ENCODE data around the gene SLC1A3.

Gene SLC1A3

GRCh38 chr5:36667824-36668223, 61.4 kb downstream of the SLC1A3 start:
- TF ChIP-seq ARNT (IDR thresholded peaks at IDR 0.05), result no peak
- TF ChIP-seq, protein P1, sequence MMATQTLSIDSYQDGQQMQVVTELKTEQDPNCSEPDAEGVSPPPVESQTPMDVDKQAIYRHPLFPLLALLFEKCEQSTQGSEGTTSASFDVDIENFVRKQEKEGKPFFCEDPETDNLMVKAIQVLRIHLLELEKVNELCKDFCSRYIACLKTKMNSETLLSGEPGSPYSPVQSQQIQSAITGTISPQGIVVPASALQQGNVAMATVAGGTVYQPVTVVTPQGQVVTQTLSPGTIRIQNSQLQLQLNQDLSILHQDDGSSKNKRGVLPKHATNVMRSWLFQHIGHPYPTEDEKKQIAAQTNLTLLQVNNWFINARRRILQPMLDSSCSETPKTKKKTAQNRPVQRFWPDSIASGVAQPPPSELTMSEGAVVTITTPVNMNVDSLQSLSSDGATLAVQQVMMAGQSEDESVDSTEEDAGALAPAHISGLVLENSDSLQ (IDR thresholded peaks at IDR 0.05), result no peak
- no peak for TF ChIP-seq SUZ12 (IDR thresholded peaks at IDR 0.05)
- TF ChIP-seq LEF1 (IDR thresholded peaks at IDR 0.05; ENCODE audit: borderline replicate concordance), result no peak
- no peak for TF ChIP-seq FOXA1 (IDR thresholded peaks at IDR 0.05)
- TF ChIP-seq FOXM1 (IDR thresholded peaks at IDR 0.05; ENCODE audit: borderline replicate concordance), result no peak
- TF ChIP-seq ZNF384 (IDR thresholded peaks at IDR 0.05), result no peak
- TF ChIP-seq FOXK2 (IDR thresholded peaks at IDR 0.05), result no peak
- no peak for TF ChIP-seq ELF4 (IDR thresholded peaks at IDR 0.05)
- TF ChIP-seq BHLHE40 (IDR thresholded peaks at IDR 0.05; ENCODE audit: borderline replicate concordance), result no peak
- no peak for TF ChIP-seq CTBP1 (IDR thresholded peaks at IDR 0.05; ENCODE audit: borderline replicate concordance)
- TF ChIP-seq NFRKB (IDR thresholded peaks at IDR 0.05), result no peak
- ChIA-PET CTCF (no interaction called here), POLR2A (interaction anchor here (0.8 kb wide), 1 partner anchor 23 kb away, joined by 3 read pairs; no protein-coding TSS in a partner anchor)
- DNase-seq (ENCODE audit: extremely low spot score), result no peak

DNA sequence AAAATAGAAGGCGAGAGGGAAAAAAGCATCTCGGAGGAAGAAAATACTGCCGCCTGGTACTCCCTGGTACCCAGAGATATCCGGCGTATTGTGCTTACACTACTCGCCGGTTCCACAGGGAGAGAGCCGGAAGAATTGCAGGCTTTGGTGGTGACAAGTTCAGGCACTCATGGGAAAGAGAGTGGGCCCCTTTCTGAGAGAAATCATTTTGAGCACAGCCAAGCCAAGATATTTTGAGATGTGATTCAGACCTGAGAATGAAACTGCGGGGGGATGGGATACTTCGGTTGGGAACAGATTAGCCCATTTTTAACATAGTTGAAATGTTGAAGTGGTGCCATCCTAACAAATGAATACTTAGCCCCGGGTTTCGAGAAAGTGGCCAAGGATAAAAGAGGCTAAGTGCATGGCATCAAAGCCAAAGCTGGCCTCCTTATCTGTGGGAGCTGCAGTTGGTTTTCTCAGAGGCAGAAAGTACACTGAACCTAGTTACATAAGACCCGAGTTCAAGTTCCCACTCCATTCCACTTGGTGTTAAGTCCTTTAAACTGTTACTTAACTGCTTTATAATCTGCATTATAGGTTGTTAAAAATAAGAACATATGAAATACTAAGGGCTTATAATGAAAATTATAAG, 62.7 kb downstream of the SLC1A3 start:
- ChIA-PET CTCF (no interaction called here), POLR2A (no interaction called here)
- DNase-seq (ENCODE audit: extremely low spot score), result no peak
- TF ChIP-seq SUZ12 (IDR thresholded peaks at IDR 0.05) (no peak), FOXK2 (IDR thresholded peaks at IDR 0.05) (no peak)

DNA sequence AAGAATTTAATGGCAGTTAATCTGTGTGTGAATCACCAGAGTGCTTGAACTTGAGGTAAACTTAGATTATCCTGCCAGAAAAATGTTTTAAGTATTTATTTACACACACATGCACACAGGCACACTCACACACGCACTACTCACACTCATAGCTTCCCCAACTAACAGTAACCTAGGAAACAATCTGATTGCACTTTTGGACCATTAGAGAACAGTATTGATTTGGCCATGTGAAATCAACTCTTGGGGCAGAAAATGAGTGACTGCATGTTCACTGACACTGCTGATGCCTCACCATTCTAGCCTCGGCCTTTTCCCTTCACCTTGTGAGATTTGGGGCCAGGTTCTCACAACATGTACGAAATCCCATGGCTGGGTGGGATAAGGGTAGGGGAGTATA, 64.1 kb downstream of the SLC1A3 start:
- ChIA-PET CTCF (no interaction called here), POLR2A (interaction anchor here (1.3 kb wide), 1 partner anchor 20 kb away, joined by 3 read pairs; no protein-coding TSS in a partner anchor)
- no peak for DNase-seq (ENCODE audit: extremely low spot score)
- TF ChIP-seq FOXA1 (IDR thresholded peaks at IDR 0.05), result no peak
- TF ChIP-seq FOXK2 (IDR thresholded peaks at IDR 0.05), result no peak
- no peak for TF ChIP-seq BHLHE40 (IDR thresholded peaks at IDR 0.05; ENCODE audit: borderline replicate concordance)

DNA sequence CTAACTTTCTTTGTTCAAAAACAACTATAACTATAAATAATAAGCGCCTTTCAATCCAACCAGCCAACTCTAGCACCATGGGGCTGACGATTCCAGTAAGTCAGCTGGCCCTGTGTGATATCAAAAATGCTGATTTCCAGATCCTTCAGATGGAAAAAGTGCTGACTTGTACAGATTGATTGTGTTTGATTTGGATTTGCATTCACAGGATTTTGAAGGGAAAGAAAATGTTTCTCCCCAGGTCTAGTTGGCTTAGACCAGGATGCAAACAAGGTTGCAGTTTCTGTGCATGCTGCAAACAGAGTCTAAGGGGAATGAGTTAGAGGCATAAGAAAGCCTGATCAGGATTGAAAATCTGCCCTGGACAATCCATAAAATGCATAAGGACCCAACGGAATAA, 68.9 kb downstream of the SLC1A3 start:
- TF ChIP-seq TARDBP (IDR thresholded peaks at IDR 0.05), result no peak
- no peak for TF ChIP-seq SP1 (IDR thresholded peaks at IDR 0.05)
- TF ChIP-seq FOXM1 (IDR thresholded peaks at IDR 0.05; ENCODE audit: borderline replicate concordance), result no peak
- TF ChIP-seq FOXK2 (IDR thresholded peaks at IDR 0.05), result no peak
- TF ChIP-seq NFRKB (IDR thresholded peaks at IDR 0.05), result no peak
- no peak for TF ChIP-seq ARNT (IDR thresholded peaks at IDR 0.05)
- no peak for TF ChIP-seq LEF1 (IDR thresholded peaks at IDR 0.05; ENCODE audit: borderline replicate concordance)
- no peak for TF ChIP-seq BHLHE40 (IDR thresholded peaks at IDR 0.05; ENCODE audit: borderline replicate concordance)
- TF ChIP-seq ELF4 (IDR thresholded peaks at IDR 0.05), result no peak
- no peak for TF ChIP-seq CTBP1 (IDR thresholded peaks at IDR 0.05; ENCODE audit: borderline replicate concordance)
- no peak for TF ChIP-seq L3MBTL2 (conservative IDR thresholded peaks at IDR 0.05)
- no peak for TF ChIP-seq HDGF (IDR thresholded peaks at IDR 0.05; ENCODE audit: borderline replicate concordance)
- TF ChIP-seq, protein P1 (IDR thresholded peaks at IDR 0.05), result no peak
- ChIA-PET POLR2A (no interaction called here), CTCF (no interaction called here)
- no peak for DNase-seq (ENCODE audit: extremely low spot score)

DNA sequence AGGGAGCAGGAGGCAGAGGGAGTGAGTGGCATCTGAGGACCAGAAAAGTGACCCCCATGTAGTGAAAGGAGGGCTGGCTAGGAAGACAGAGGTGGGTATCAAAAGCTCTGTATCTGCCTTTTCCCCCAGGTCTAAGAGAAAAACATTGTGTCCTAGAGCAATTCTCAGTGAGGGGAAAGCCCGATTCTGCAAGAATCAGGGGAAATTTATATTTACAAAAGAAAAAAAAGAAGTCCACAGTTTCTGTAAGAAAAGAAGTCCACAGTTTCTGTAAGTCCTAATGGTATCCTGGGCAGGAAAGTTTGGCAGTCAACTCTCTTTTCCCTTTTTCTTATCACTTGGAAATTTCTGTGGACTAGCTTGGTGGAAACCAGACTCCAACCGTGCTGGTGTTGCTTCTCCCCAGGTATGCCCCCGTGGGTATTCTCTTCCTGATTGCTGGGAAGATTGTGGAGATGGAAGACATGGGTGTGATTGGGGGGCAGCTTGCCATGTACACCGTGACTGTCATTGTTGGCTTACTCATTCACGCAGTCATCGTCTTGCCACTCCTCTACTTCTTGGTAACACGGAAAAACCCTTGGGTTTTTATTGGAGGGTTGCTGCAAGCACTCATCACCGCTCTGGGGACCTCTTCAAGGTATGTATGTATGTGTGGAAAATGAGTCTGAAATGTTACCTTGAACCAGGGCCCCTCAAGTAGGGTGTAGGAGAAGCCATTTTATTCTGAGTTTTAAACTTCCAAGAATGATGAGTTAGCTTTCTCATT, 73.0 kb downstream of the SLC1A3 start:
- TF ChIP-seq HDGF (IDR thresholded peaks at IDR 0.05; ENCODE audit: borderline replicate concordance) (no peak), CTBP1 (IDR thresholded peaks at IDR 0.05; ENCODE audit: borderline replicate concordance) (no peak), SP1 (IDR thresholded peaks at IDR 0.05) (no peak), NFRKB (IDR thresholded peaks at IDR 0.05) (no peak), TARDBP (IDR thresholded peaks at IDR 0.05) (no peak), ARNT (IDR thresholded peaks at IDR 0.05) (no peak), FOXA1 (IDR thresholded peaks at IDR 0.05) (no peak), FOXM1 (IDR thresholded peaks at IDR 0.05; ENCODE audit: borderline replicate concordance) (no peak), SUZ12 (IDR thresholded peaks at IDR 0.05) (no peak), ELF4 (IDR thresholded peaks at IDR 0.05) (no peak), FOXK2 (IDR thresholded peaks at IDR 0.05) (no peak), L3MBTL2 (conservative IDR thresholded peaks at IDR 0.05) (no peak), BHLHE40 (IDR thresholded peaks at IDR 0.05; ENCODE audit: borderline replicate concordance) (no peak), LEF1 (IDR thresholded peaks at IDR 0.05; ENCODE audit: borderline replicate concordance) (no peak), ZNF384 (IDR thresholded peaks at IDR 0.05) (no peak)
- TF ChIP-seq, protein P1 (IDR thresholded peaks at IDR 0.05), result no peak
- CTCF ChIA-PET, result interaction anchor here (0.7 kb wide), 1 partner anchor 13 kb away, joined by 3 read pairs; no protein-coding TSS in a partner anchor
- POLR2A ChIA-PET, result interaction anchor here (1.0 kb wide), 1 partner anchor 11 kb away, joined by 6 read pairs; no protein-coding TSS in a partner anchor
- DNase-seq (ENCODE audit: extremely low spot score), result no peak

- DNase-seq (ENCODE audit: extremely low spot score), result no peak
- TF ChIP-seq ELF4 (IDR thresholded peaks at IDR 0.05) (no peak), ZNF384 (IDR thresholded peaks at IDR 0.05) (no peak), SP1 (IDR thresholded peaks at IDR 0.05) (no peak), FOXK2 (IDR thresholded peaks at IDR 0.05) (no peak), ARNT (IDR thresholded peaks at IDR 0.05) (no peak), SUZ12 (IDR thresholded peaks at IDR 0.05) (no peak), NFRKB (IDR thresholded peaks at IDR 0.05) (no peak), TARDBP (IDR thresholded peaks at IDR 0.05) (no peak), L3MBTL2 (conservative IDR thresholded peaks at IDR 0.05) (no peak), CTBP1 (IDR thresholded peaks at IDR 0.05; ENCODE audit: borderline replicate concordance) (no peak), FOXM1 (IDR thresholded peaks at IDR 0.05; ENCODE audit: borderline replicate concordance) (no peak), LEF1 (IDR thresholded peaks at IDR 0.05; ENCODE audit: borderline replicate concordance) (no peak), HDGF (IDR thresholded peaks at IDR 0.05; ENCODE audit: borderline replicate concordance) (no peak), FOXA1 (IDR thresholded peaks at IDR 0.05) (no peak), BHLHE40 (IDR thresholded peaks at IDR 0.05; ENCODE audit: borderline replicate concordance) (no peak)
- TF ChIP-seq, protein P1 (IDR thresholded peaks at IDR 0.05), result no peak
- ChIA-PET POLR2A (interaction anchor here (1.0 kb wide), 1 partner anchor 10 kb away, joined by 6 read pairs; no protein-coding TSS in a partner anchor), CTCF (no interaction called here)
Observed at GRCh38 chr5:36680066-36680465, 73.7 kb downstream of the SLC1A3 start.
